ENCODE results near the gene PRKCE. TPM values are rescaled to one million over a fixed set of nuclear protein-coding genes. Genes with fewer than 3 reads are reported as not detected.

The PRKCE gene
- total RNA-seq, 1 experiment from 2014 or later, result 4.4 TPM

GRCh38 chr2:45708501-45708900, 57.0 kb downstream of the PRKCE start:
- POLR2A ChIA-PET, result no interaction called here
- intact Hi-C loops (cut with micrococcal nuclease; ENCODE audit: unreplicated experiment), result no loop called here
- H3K27me3 Mint-ChIP-seq (ENCODE audit: insufficient read depth, unreplicated experiment), result no peaks in the 10 kb centered on the region
- Histone ChIP-seq H3K36me3 (ENCODE audit: control insufficient read depth, insufficient read depth, low read length) (no peaks in the 10 kb centered on the region), H3K9me3 (no peaks in the 10 kb centered on the region), H3K27me3 (replicated peaks; ENCODE audit: control insufficient read depth, insufficient read depth, low read length) (no peaks in the 10 kb centered on the region), H3K4me3 (ENCODE audit: low read depth, low read length) (no peak overlapping the region), H3K4me1 (no peaks in the 10 kb centered on the region)
- no peak for TF ChIP-seq CTCF (IDR thresholded peaks at IDR 0.05; ENCODE audit: insufficient read depth in 1 of 2, low read depth in 1 of 2, low read length in 1 of 2, severe bottlenecking in 1 of 2, unreplicated experiment in 1 of 2)
- no peak overlapping the region for H3K4me3 Mint-ChIP-seq (ENCODE audit: unreplicated experiment)
- H3K4me1 Mint-ChIP-seq (ENCODE audit: low read depth, unreplicated experiment), result no peaks in the 10 kb centered on the region
- CTCF ChIA-PET, result no interaction called here
- H3K27ac Mint-ChIP-seq (ENCODE audit: unreplicated experiment), result no peak overlapping the region
- no peaks in the 10 kb centered on the region for H3K9me3 Mint-ChIP-seq (ENCODE audit: unreplicated experiment)
- BruUV-seq (replicated peaks), result no TSS peak
- no peak for DNase-seq
- no peaks in the 10 kb centered on the region for H3K36me3 Mint-ChIP-seq (ENCODE audit: insufficient read depth, unreplicated experiment)

- ChIA-PET CTCF (no interaction called here), POLR2A (no interaction called here)
- peaks cover under 1% of the 10 kb centered on the region; the same call in 1 of the 2 replicates for H3K27me3 ChIP-seq (replicated peaks; ENCODE audit: control insufficient read depth, insufficient read depth, low read length)
- no peak overlapping the region for H3K4me3 ChIP-seq (ENCODE audit: low read depth, low read length)
- no peak for TF ChIP-seq CTCF (IDR thresholded peaks at IDR 0.05; ENCODE audit: insufficient read depth in 1 of 2, low read depth in 1 of 2, low read length in 1 of 2, severe bottlenecking in 1 of 2, unreplicated experiment in 1 of 2)
- H3K9me3 Mint-ChIP-seq (ENCODE audit: unreplicated experiment), result no peaks in the 10 kb centered on the region
- H3K27ac Mint-ChIP-seq (ENCODE audit: unreplicated experiment), result no peak overlapping the region
- no peaks in the 10 kb centered on the region for H3K36me3 ChIP-seq (ENCODE audit: control insufficient read depth, insufficient read depth, low read length)
- no peaks in the 10 kb centered on the region for H3K4me1 Mint-ChIP-seq (ENCODE audit: low read depth, unreplicated experiment)
- no peaks in the 10 kb centered on the region for H3K4me1 ChIP-seq
- H3K9me3 ChIP-seq, result no peaks in the 10 kb centered on the region
- no peaks in the 10 kb centered on the region for H3K27me3 Mint-ChIP-seq (ENCODE audit: insufficient read depth, unreplicated experiment)
- BruUV-seq (replicated peaks), result no TSS peak
- no peak for DNase-seq
- no peaks in the 10 kb centered on the region for H3K36me3 Mint-ChIP-seq (ENCODE audit: insufficient read depth, unreplicated experiment)
- intact Hi-C loops (cut with micrococcal nuclease; ENCODE audit: unreplicated experiment), result no loop called here
- H3K4me3 Mint-ChIP-seq (ENCODE audit: unreplicated experiment), result no peak overlapping the region
Observed at GRCh38 chr2:45709137-45709536, 57.7 kb downstream of the PRKCE start.

- no TSS peak for BruUV-seq (replicated peaks)
- H3K27ac Mint-ChIP-seq (ENCODE audit: unreplicated experiment), result no peak overlapping the region
- H3K4me3 Mint-ChIP-seq (ENCODE audit: unreplicated experiment), result no peak overlapping the region
- no peak for TF ChIP-seq CTCF (IDR thresholded peaks at IDR 0.05; ENCODE audit: insufficient read depth in 1 of 2, low read depth in 1 of 2, low read length in 1 of 2, severe bottlenecking in 1 of 2, unreplicated experiment in 1 of 2)
- Histone ChIP-seq H3K4me3 (ENCODE audit: low read depth, low read length) (no peak overlapping the region), H3K9me3 (no peaks in the 10 kb centered on the region), H3K4me1 (no peaks in the 10 kb centered on the region), H3K27me3 (replicated peaks; ENCODE audit: control insufficient read depth, insufficient read depth, low read length) (peaks cover 3% of the 10 kb centered on the region), H3K36me3 (ENCODE audit: control insufficient read depth, insufficient read depth, low read length) (no peaks in the 10 kb centered on the region)
- no peaks in the 10 kb centered on the region for H3K27me3 Mint-ChIP-seq (ENCODE audit: insufficient read depth, unreplicated experiment)
- no peaks in the 10 kb centered on the region for H3K36me3 Mint-ChIP-seq (ENCODE audit: insufficient read depth, unreplicated experiment)
- intact Hi-C loops (cut with micrococcal nuclease; ENCODE audit: unreplicated experiment), result no loop called here
- CTCF ChIA-PET, result no interaction called here
- no peaks in the 10 kb centered on the region for H3K4me1 Mint-ChIP-seq (ENCODE audit: low read depth, unreplicated experiment)
- POLR2A ChIA-PET, result no interaction called here
- H3K9me3 Mint-ChIP-seq (ENCODE audit: unreplicated experiment), result no peaks in the 10 kb centered on the region
- DNase-seq, result no peak
Observed at GRCh38 chr2:45710468-45710867, 59.0 kb downstream of the PRKCE start.

Data from Caco-2 (cell line).